Measurements from ENCODE around the gene KLK2. TPM values are rescaled to one million over a fixed set of nuclear protein-coding genes. Genes with fewer than 3 reads are reported as not detected.

Gene KLK2
- total and polyA plus RNA-seq, 5 donors from 2014 or later: not detected

- no peaks in the 10 kb centered on the region for H3K36me3 ChIP-seq (ENCODE audit: control insufficient read depth, insufficient read depth, low read length)
- no peak overlapping the region for H3K27ac ChIP-seq (ENCODE audit: insufficient read depth, low read length, poor library complexity, severe bottlenecking)
- peaks cover 14% of the 10 kb centered on the region for H3K4me1 ChIP-seq (ENCODE audit: control insufficient read depth, insufficient read depth, low read length, poor library complexity, severe bottlenecking)
- Mint-ChIP-seq H3K4me1 (peaks cover 0 to 17% (median 11%) of the 10 kb centered on the region in 4 donors), H3K27me3 (peaks cover 37% of the 10 kb centered on the region), H3K27ac (peak overlapping the region in 1 of 3 donors; percentile 67), H3K36me3 (no peaks in the 10 kb centered on the region), H3K9me3 (peaks cover 0 to 19% (median 2%) of the 10 kb centered on the region in 7 donors), H3K4me3 (no peak overlapping the region)
- H3K27me3 ChIP-seq (ENCODE audit: control insufficient read depth, insufficient read depth, low read length): no peaks in the 10 kb centered on the region
- no peak overlapping the region for H3K4me3 ChIP-seq (ENCODE audit: low read depth, low read length)
- DNase-seq (no peak), ATAC-seq (ENCODE audit: low read depth in 2 of 2) (no peak)
- H3K9me3 ChIP-seq (ENCODE audit: control insufficient read depth in 2 of 2, low read length in 2 of 2): peaks cover 0 to 8% of the 10 kb centered on the region in 2 experiments
Measured at GRCh38 chr19:50839712-50840655, 33.3 kb upstream of the KLK2 start.

GRCh38 chr19:50842130-50842529 lies 31.1 kb upstream of the KLK2 start:
- Histone ChIP-seq H3K9me3 (ENCODE audit: control insufficient read depth in 2 of 2, low read length in 2 of 2) (peaks cover 0 to 8% of the 10 kb centered on the region in 2 experiments), H3K27ac (ENCODE audit: insufficient read depth, low read length, poor library complexity, severe bottlenecking) (no peak overlapping the region), H3K4me3 (ENCODE audit: low read depth, low read length) (no peak overlapping the region), H3K27me3 (ENCODE audit: control insufficient read depth, insufficient read depth, low read length) (no peaks in the 10 kb centered on the region), H3K36me3 (ENCODE audit: control insufficient read depth, insufficient read depth, low read length) (no peaks in the 10 kb centered on the region), H3K4me1 (ENCODE audit: control insufficient read depth, insufficient read depth, low read length, poor library complexity, severe bottlenecking) (no peaks in the 10 kb centered on the region)
- Mint-ChIP-seq H3K4me1 (peaks cover 0 to 4% (median 3%) of the 10 kb centered on the region in 4 donors), H3K27ac (no peak overlapping the region), H3K36me3 (no peaks in the 10 kb centered on the region), H3K27me3 (peaks cover 24% of the 10 kb centered on the region), H3K9me3 (peaks cover 0 to 21% (median 3%) of the 10 kb centered on the region in 7 donors), H3K4me3 (no peak overlapping the region)
- ATAC-seq (ENCODE audit: low read depth in 2 of 2) (no peak), DNase-seq (no peak)

GRCh38 chr19:50843205-50843604 lies 30.0 kb upstream of the KLK2 start:
- peaks cover 0 to 1% (median 0%) of the 10 kb centered on the region in 4 donors for H3K4me1 Mint-ChIP-seq
- no peak overlapping the region for H3K4me3 ChIP-seq (ENCODE audit: low read depth, low read length)
- ATAC-seq (ENCODE audit: low read depth in 2 of 2): no peak
- H3K36me3 Mint-ChIP-seq: no peaks in the 10 kb centered on the region
- no peaks in the 10 kb centered on the region for H3K4me1 ChIP-seq (ENCODE audit: control insufficient read depth, insufficient read depth, low read length, poor library complexity, severe bottlenecking)
- peaks cover 18% of the 10 kb centered on the region for H3K27me3 Mint-ChIP-seq
- no peak overlapping the region for H3K27ac Mint-ChIP-seq
- peaks cover 0 to 21% (median 3%) of the 10 kb centered on the region in 7 donors for H3K9me3 Mint-ChIP-seq
- no peaks in the 10 kb centered on the region for H3K36me3 ChIP-seq (ENCODE audit: control insufficient read depth, insufficient read depth, low read length)
- H3K27ac ChIP-seq (ENCODE audit: insufficient read depth, low read length, poor library complexity, severe bottlenecking): no peak overlapping the region
- H3K4me3 Mint-ChIP-seq: no peak overlapping the region
- H3K9me3 ChIP-seq (ENCODE audit: control insufficient read depth in 2 of 2, low read length in 2 of 2): peaks cover 0 to 8% of the 10 kb centered on the region in 2 experiments
- H3K27me3 ChIP-seq (ENCODE audit: control insufficient read depth, insufficient read depth, low read length): no peaks in the 10 kb centered on the region
- no peak for DNase-seq

- no peaks in the 10 kb centered on the region for H3K36me3 Mint-ChIP-seq
- H3K27ac Mint-ChIP-seq: no peak overlapping the region
- Histone ChIP-seq H3K4me1 (ENCODE audit: control insufficient read depth, insufficient read depth, low read length, poor library complexity, severe bottlenecking) (no peaks in the 10 kb centered on the region), H3K27me3 (ENCODE audit: control insufficient read depth, insufficient read depth, low read length) (no peaks in the 10 kb centered on the region), H3K36me3 (ENCODE audit: control insufficient read depth, insufficient read depth, low read length) (no peaks in the 10 kb centered on the region), H3K4me3 (ENCODE audit: low read depth, low read length) (no peak overlapping the region), H3K27ac (ENCODE audit: insufficient read depth, low read length, poor library complexity, severe bottlenecking) (no peak overlapping the region), H3K9me3 (ENCODE audit: control insufficient read depth in 2 of 2, low read length in 2 of 2) (peaks cover 0 to 8% of the 10 kb centered on the region in 2 experiments)
- ATAC-seq (ENCODE audit: low read depth in 2 of 2): no peak
- H3K4me1 Mint-ChIP-seq: no peaks in the 10 kb centered on the region
- H3K4me3 Mint-ChIP-seq: no peak overlapping the region
- peaks cover 18% of the 10 kb centered on the region for H3K27me3 Mint-ChIP-seq
- peaks cover 0 to 21% (median 3%) of the 10 kb centered on the region in 7 donors for H3K9me3 Mint-ChIP-seq
- no peak for DNase-seq
Measured at GRCh38 chr19:50843701-50844221, 29.5 kb upstream of the KLK2 start.

GRCh38 chr19:50844296-50844935 lies 28.8 kb upstream of the KLK2 start:
- Histone ChIP-seq H3K36me3 (ENCODE audit: control insufficient read depth, insufficient read depth, low read length) (no peaks in the 10 kb centered on the region), H3K4me3 (ENCODE audit: low read depth, low read length) (no peak overlapping the region), H3K27me3 (ENCODE audit: control insufficient read depth, insufficient read depth, low read length) (no peaks in the 10 kb centered on the region), H3K9me3 (ENCODE audit: control insufficient read depth in 2 of 2, low read length in 2 of 2) (peaks cover 0 to 8% of the 10 kb centered on the region in 2 experiments), H3K4me1 (ENCODE audit: control insufficient read depth, insufficient read depth, low read length, poor library complexity, severe bottlenecking) (no peaks in the 10 kb centered on the region), H3K27ac (ENCODE audit: insufficient read depth, low read length, poor library complexity, severe bottlenecking) (no peak overlapping the region)
- H3K27ac Mint-ChIP-seq: no peak overlapping the region
- no peaks in the 10 kb centered on the region for H3K36me3 Mint-ChIP-seq
- ATAC-seq (ENCODE audit: low read depth in 2 of 2) (no peak), DNase-seq (no peak)
- peaks cover 0 to 21% (median 3%) of the 10 kb centered on the region in 7 donors for H3K9me3 Mint-ChIP-seq
- H3K27me3 Mint-ChIP-seq: peaks cover 18% of the 10 kb centered on the region
- H3K4me3 Mint-ChIP-seq: no peak overlapping the region
- H3K4me1 Mint-ChIP-seq: no peaks in the 10 kb centered on the region

- H3K27ac Mint-ChIP-seq: no peak overlapping the region
- H3K4me3 Mint-ChIP-seq: no peak overlapping the region
- no peaks in the 10 kb centered on the region for H3K4me1 Mint-ChIP-seq
- peaks cover 2% of the 10 kb centered on the region for H3K27me3 ChIP-seq (ENCODE audit: control insufficient read depth, insufficient read depth, low read length)
- DNase-seq: no peak
- no peak for ATAC-seq (ENCODE audit: low read depth in 2 of 2)
- no peaks in the 10 kb centered on the region for H3K36me3 Mint-ChIP-seq
- H3K4me3 ChIP-seq (ENCODE audit: low read depth, low read length): no peak overlapping the region
- no peak overlapping the region for H3K27ac ChIP-seq (ENCODE audit: insufficient read depth, low read length, poor library complexity, severe bottlenecking)
- peaks cover 0 to 5% (median 0%) of the 10 kb centered on the region in 7 donors for H3K9me3 Mint-ChIP-seq
- H3K9me3 ChIP-seq (ENCODE audit: control insufficient read depth in 2 of 2, low read length in 2 of 2): no peaks in the 10 kb centered on the region
- H3K36me3 ChIP-seq (ENCODE audit: control insufficient read depth, insufficient read depth, low read length): no peaks in the 10 kb centered on the region
- peaks cover 6% of the 10 kb centered on the region for H3K27me3 Mint-ChIP-seq
- H3K4me1 ChIP-seq (ENCODE audit: control insufficient read depth, insufficient read depth, low read length, poor library complexity, severe bottlenecking): no peaks in the 10 kb centered on the region
Measured at GRCh38 chr19:50850738-50851137, 22.5 kb upstream of the KLK2 start.

- Mint-ChIP-seq H3K9me3 (peaks cover 0 to 5% (median 0%) of the 10 kb centered on the region in 7 donors), H3K27ac (no peak overlapping the region), H3K4me1 (no peaks in the 10 kb centered on the region), H3K27me3 (peaks cover 6% of the 10 kb centered on the region), H3K36me3 (no peaks in the 10 kb centered on the region), H3K4me3 (no peak overlapping the region)
- Histone ChIP-seq H3K4me1 (ENCODE audit: control insufficient read depth, insufficient read depth, low read length, poor library complexity, severe bottlenecking) (no peaks in the 10 kb centered on the region), H3K9me3 (ENCODE audit: control insufficient read depth in 2 of 2, low read length in 2 of 2) (no peaks in the 10 kb centered on the region), H3K4me3 (ENCODE audit: low read depth, low read length) (no peak overlapping the region), H3K36me3 (ENCODE audit: control insufficient read depth, insufficient read depth, low read length) (no peaks in the 10 kb centered on the region), H3K27ac (ENCODE audit: insufficient read depth, low read length, poor library complexity, severe bottlenecking) (no peak overlapping the region), H3K27me3 (ENCODE audit: control insufficient read depth, insufficient read depth, low read length) (peaks cover 2% of the 10 kb centered on the region)
- no peak for DNase-seq
- no peak for ATAC-seq (ENCODE audit: low read depth in 2 of 2)
Measured at GRCh38 chr19:50851620-50852019, 21.6 kb upstream of the KLK2 start.
